ENCODE measurements around the gene TAS2R13.

TAS2R13 gene

DNA sequence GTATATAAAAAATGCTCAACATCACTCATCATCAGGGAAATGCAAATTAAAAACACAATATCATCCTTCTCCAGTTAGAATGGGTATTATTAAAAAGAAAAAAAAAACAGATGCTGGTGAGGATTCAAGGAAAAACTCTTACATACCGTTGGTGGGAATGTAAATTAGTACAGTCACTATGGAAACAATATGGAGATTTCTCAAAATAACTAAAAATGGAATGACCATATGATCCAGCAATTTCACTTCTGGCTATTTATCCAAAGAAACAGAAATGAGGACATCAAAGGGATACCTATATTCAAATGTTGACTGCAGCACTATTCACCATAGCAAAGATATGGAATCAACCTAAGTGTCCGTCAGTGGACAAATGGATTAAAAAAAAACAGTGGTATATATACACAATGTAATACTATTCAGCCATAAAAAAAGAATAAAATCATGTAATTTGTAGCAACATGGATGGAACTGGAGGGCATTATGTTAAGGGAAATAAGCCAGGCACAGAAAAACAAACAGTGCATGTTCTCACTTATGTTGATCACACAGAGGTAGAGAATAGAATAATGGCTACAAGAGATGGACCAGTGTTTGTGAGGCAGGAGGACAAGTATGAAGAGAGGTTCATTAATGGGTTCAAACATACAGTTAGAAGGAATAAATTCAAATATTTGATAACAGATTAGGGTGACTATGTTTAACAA is 45.7 kb downstream of the TAS2R13 start:
- DNase-seq = no peak

DNA sequence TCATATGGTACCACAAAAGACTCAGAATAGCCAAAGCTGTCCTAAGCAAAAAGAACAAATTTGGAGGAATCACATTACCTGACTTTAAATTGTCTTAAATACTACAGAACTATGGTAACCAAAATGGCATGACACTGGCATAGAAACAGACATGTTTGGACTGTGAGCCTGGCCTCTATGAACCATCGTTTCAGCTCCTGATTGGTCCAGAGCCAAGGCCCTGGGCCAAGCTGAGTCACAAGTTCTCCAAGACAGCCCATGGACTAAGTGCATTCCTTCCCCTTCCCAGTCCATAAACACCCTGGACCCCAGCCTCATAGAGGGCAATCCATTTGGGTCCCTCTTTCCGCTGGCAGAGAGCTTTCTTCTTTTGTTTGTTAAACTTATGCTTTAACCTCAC is 48.0 kb downstream of the TAS2R13 start:
- DNase-seq = no peak

All from islet precursor cell (in vitro differentiated cells).